T-helper 1 cell treated with Interleukin-12 subunit alpha and Interleukin-12 subunit beta and Interleukin-4 antibody, amounts not matched to agents 30 ng/mL and 1 ng/mL, for 36 hours (primary cell): ENCODE data around the gene ZNF418. TPM values are rescaled to one million over a fixed set of nuclear protein-coding genes. Genes with fewer than 3 reads are reported as not detected.
"Not testable (repeated sequence)": the region's sequence is repeated elsewhere in the genome, so short reads cannot be mapped to it uniquely, and the experiment has no call there.

Source experiments
- intact Hi-C: fragments of 100-400 bp; cut with micrococcal nuclease; formaldehyde crosslinking; loops from one replicate; pipeline ENCODE4 v1.15.1; 2024
- total RNA-seq: library from RNA; stranded (reverse); gene quantifications from 2 replicates; pipeline ENCODE4 v1.2.3, GENCODE V29; 2022

The ZNF418 gene
- total RNA-seq, 1 donor from 2014 or later, result 2.3 TPM

GRCh38 chr19:57890706-57891105 is 44.5 kb downstream of the ZNF418 start:
- intact Hi-C loops, result not testable (repeated sequence)

DNA sequence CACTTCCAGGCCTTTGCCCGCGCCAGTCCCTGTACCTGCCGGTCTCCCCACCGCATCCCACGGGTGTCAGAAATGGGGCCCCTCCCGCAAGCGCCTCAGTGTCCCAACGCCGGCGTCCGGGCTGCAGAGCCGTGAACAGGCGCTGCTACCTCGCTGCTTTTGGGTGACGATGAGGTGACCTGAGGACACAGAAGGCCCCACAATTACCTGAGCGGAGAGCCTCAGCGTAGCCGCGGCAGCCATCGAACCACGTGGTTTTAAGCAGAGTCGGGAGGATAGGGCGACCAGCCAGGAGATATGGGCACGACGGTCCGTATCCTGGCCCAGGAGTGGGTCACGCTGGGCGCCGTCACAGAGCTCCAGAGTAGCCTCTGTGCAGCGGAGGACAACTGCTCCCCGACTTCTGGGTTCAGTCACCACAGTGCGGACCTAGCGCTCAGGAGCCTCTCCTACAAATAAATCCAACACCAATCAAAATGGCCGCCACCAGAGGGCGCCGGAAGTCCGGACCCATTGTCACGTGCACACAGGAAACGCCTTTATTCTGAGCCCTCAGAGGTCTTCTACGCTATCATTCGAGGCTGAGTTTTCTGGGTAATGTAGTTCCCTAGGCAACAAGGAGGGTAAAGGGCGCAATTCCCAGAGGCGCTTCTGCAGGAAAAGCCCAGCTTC is 46.5 kb downstream of the ZNF418 start, which contains the start of gene ZNF814:
Gene ZNF814 (minus strand): TSS at position 478 of the 672 bp plus-strand sequence. CDS start 235 bp downstream, at position 243.
- intact Hi-C loops, result loop anchor here (1.0 to 10.0 kb wide), 3 partner anchors 39 to 266 kb away; partner anchors contain the start of genes ZNF329, ZNF552 and ZNF587

DNA sequence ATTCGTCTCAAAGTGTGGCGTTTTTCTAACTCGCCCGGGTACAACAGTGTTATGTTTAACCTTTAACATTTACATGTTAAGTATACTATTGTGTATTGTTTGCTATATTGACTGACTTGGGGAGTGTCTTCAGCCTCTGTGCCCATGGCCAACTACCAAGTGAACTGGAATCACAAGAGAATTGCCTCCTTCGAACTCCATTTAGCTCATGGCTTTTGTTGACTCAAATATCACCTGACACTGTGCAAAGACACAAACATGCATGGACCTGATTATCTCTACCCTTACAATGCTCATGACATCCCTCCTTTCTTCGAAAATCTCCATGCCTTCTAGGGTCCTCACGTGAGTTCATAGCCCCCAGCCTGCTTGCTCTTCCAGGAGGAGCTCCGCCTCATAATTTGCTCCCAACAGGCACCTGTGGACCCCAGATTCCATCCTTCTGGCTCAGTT is 47.1 kb downstream of the ZNF418 start:
- intact Hi-C loops, result loop anchor here (1.0 to 10.0 kb wide), 3 partner anchors 39 to 267 kb away; partner anchors contain the start of genes ZNF329, ZNF552 and ZNF587

GRCh38 chr19:57887195-57887941 is 47.8 kb downstream of the ZNF418 start:
- intact Hi-C loops, result loop anchor here (10.0 kb wide), 1 partner anchor 267 kb away; the partner anchor contains the start of gene ZNF329

DNA sequence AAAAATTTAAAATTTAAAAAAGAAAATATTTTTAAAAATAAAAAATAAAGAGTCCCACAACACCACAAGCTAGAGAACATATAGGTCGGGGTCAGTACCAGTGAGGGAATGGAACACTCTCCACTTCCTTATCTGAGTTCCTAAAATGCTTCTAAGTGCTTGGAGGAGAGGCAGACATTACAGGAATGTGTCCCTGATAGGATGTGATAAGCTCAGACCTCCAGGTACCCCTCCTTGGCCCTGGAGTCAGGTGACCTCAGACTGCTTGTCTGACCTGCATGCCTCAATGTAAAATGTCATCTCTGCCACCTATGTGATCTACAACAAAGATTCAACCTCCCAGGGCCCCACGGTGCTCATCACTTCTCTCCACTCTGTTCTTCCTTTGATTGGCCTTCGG is 49.2 kb downstream of the ZNF418 start:
- intact Hi-C loops, result loop anchor here (10.0 kb wide), 1 partner anchor 269 kb away; the partner anchor contains the start of gene ZNF329

DNA sequence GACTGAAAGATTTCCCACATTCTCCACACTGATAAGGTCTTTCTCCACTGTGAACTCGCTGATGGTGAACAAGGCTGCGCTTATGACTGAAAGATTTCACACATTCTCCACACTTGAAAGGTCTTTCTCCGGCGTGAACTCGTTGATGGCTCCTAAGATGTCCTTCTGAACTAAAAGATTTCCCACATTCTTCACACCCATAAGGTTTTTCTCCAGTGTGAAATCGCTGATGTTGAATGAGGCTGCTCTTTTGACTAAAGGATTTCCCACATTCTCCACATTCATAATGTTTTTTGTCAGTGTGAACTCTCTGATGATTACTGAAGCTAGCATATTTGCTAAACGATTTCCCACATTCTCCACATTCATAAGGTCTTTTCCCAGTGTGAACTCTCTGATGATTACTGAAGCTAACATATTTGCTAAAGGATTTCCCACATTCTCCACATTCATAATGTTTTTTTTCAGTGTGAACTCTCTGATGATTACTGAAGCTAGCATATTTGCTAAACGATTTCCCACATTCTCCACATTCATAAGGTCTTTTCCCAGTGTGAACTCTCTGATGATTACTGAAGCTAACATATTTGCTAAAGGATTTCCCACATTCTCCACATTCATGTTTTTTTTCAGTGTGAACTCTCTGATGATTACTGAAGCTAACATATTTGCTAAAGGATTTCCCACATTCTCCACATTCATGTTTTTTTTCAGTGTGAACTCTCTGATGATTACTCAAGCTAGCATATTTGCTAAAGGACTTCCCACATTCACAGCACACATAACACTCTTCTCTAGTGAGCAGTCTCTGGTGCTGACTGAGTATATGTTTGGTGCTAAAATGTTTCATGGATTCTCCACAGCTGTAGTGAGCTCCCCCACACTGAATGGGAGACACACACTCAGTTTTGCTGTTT is 61.1 kb downstream of the ZNF418 start:
- intact Hi-C loops, result not testable (repeated sequence)

GRCh38 chr19:57872450-57872849 is 62.8 kb downstream of the ZNF418 start:
- intact Hi-C loops, result no loop called here

Other genes with a start within 250 kb of the ZNF418 start
- 8.5 and 9.3 TPM in 2 replicates for gene ZNF154, start 226.2 kb downstream of the ZNF418 start, total RNA-seq
- gene ZNF671, start 207.8 kb downstream of the ZNF418 start, total RNA-seq, result 12.2 and 13.0 TPM in 2 replicates
- 15.4 and 16.4 TPM in 2 replicates for gene ZNF776, start 188.6 kb downstream of the ZNF418 start, total RNA-seq
- 18.4 and 18.5 TPM in 2 replicates for gene ZNF586, start 165.7 kb downstream of the ZNF418 start, total RNA-seq
- gene ZNF552, start 120.5 kb downstream of the ZNF418 start, total RNA-seq, result 10.4 and 11.0 TPM in 2 replicates
- 17.7 and 22.2 TPM in 2 replicates for gene ZNF587B, start 105.1 kb downstream of the ZNF418 start, total RNA-seq
- gene ZNF587, start 85.5 kb downstream of the ZNF418 start, total RNA-seq, result 42.6 and 46.5 TPM in 2 replicates
- gene ZNF814, start 46.4 kb downstream of the ZNF418 start, total RNA-seq, result 12.5 and 12.9 TPM in 2 replicates
- gene ZNF417, start 18.8 kb downstream of the ZNF418 start, total RNA-seq, result 16.5 and 21.6 TPM in 2 replicates
- gene ZNF256, start 12.3 kb upstream of the ZNF418 start, total RNA-seq, result 4.0 and 5.4 TPM in 2 replicates
- gene C19orf18, start 39.1 kb upstream of the ZNF418 start, total RNA-seq, result 0.32 TPM in 1 of 2 replicates, not detected in the other
- 9.2 and 11.5 TPM in 2 replicates for gene ZNF606, start 67.4 kb upstream of the ZNF418 start, total RNA-seq
- gene ZSCAN1, start 98.6 kb upstream of the ZNF418 start, total RNA-seq, result not detected in 2 replicates
- gene ZNF135, start 123.9 kb upstream of the ZNF418 start, total RNA-seq, result 0.12 TPM in 1 of 2 replicates, not detected in the other
- 4.3 and 5.0 TPM in 2 replicates for gene ZSCAN18, start 162.8 kb upstream of the ZNF418 start, total RNA-seq
- 2.7 and 2.8 TPM in 2 replicates for gene ZNF329, start 215.4 kb upstream of the ZNF418 start, total RNA-seq
- 20.7 and 21.0 TPM in 2 replicates for gene ZNF274, start 247.7 kb upstream of the ZNF418 start, total RNA-seq